ENCODE measurements around the gene ROBO2. TPM values are rescaled to one million over a fixed set of nuclear protein-coding genes. Genes with fewer than 3 reads are reported as not detected.

ROBO2 gene
- total and polyA plus RNA-seq, 2 experiments from 2014 or later: 1.5 to 7.8 TPM

GRCh38 chr3:77040216-77040615 lies 317 bp downstream of the ROBO2 start:
- Histone ChIP-seq H3F3A (replicated peaks; ENCODE audit: low read depth) (no peaks in the 10 kb centered on the region), H3K9me2 (ENCODE audit: insufficient read depth) (no peaks in the 10 kb centered on the region), H3K4me2 (peak overlapping the region; percentile 88), H3K27me3 (ENCODE audit: insufficient read depth) (peaks cover 34% of the 10 kb centered on the region), H3K4me3 (peak overlapping the region; percentile 69), H4K20me1 (replicated peaks; ENCODE audit: insufficient read depth) (no peaks in the 10 kb centered on the region), H3K27ac (ENCODE audit: low read depth) (no peak overlapping the region), H3K4me1 (ENCODE audit: insufficient read depth) (peaks cover 18% of the 10 kb centered on the region), H3K79me2 (replicated peaks; ENCODE audit: insufficient read depth) (no peaks in the 10 kb centered on the region), H3K36me3 (ENCODE audit: insufficient read depth) (no peaks in the 10 kb centered on the region), H2AFZ (peak overlapping the region; percentile 96)
- DNase-seq (ENCODE audit: low spot score): no peak
- no peaks in the 10 kb centered on the region; the same call in 2 of the 3 replicates for H3K36me3 Mint-ChIP-seq (ENCODE audit: low read depth)
- ATAC-seq: no peak
- H3K27ac Mint-ChIP-seq: no peak overlapping the region
- no peaks in the 10 kb centered on the region for H3K9me3 Mint-ChIP-seq
- H3K4me3 Mint-ChIP-seq: peak overlapping the region; percentile 86
- peaks cover 10% of the 10 kb centered on the region for H3K27me3 Mint-ChIP-seq (ENCODE audit: insufficient read depth, low read depth, poor library complexity)
- H3K4me1 Mint-ChIP-seq: peaks cover 17% of the 10 kb centered on the region
- TF ChIP-seq POLR2AphosphoS5 (IDR thresholded peaks at IDR 0.05; ENCODE audit: low read depth): no peak
- TF ChIP-seq STAT1 (IDR thresholded peaks at IDR 0.05; ENCODE audit: unreplicated experiment): no peak
- TF ChIP-seq CREB1 (CRISPR knock-in tag; IDR thresholded peaks at IDR 0.05; ENCODE audit: low read depth): no peak
- TF ChIP-seq CTCF (conservative IDR thresholded peaks at IDR 0.05; ENCODE audit: low read depth in 2 of 2): no peak
- TF ChIP-seq ETS1 (IDR thresholded peaks at IDR 0.05): no peak
- no peak for TF ChIP-seq ZNF114 (CRISPR knock-in tag; IDR thresholded peaks at IDR 0.05)
- TF ChIP-seq REST (IDR thresholded peaks at IDR 0.05; ENCODE audit: unreplicated experiment): no peak
- TF ChIP-seq ZNF462 (CRISPR knock-in tag; IDR thresholded peaks at IDR 0.05): no peak
